DMS53 (cell line): ENCODE results near the gene ISX.

Source experiments
- DNase-seq: peaks from one replicate; lab custom pipeline; 2025; lab: John Stamatoyannopoulos, UW

The ISX gene

GRCh38 chr22:35113341-35113740, 47.4 kb downstream of the ISX start:
- DNase-seq: no peak

GRCh38 chr22:35114131-35114980, 48.4 kb downstream of the ISX start:
- DNase-seq: no peak

DNA sequence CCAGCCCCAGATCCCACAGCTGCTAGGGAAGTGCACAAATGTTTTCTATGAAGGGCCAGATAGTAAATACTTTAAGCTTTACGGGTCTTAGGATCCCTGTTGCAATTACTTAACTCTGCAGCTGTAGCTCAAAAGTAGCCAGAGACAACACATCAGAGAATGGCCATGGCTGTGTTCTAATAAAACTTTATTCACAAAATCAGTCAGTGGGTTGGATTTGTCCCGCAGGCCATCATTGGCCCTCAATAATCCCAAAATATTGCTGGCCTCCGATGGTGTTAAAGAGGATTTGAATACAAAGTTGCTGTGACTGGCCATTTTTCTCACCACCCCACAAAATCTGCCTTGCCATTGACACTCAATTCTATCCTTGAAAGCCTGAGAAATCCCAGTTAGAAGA, 49.6 kb downstream of the ISX start:
- DNase-seq: no peak

DNA sequence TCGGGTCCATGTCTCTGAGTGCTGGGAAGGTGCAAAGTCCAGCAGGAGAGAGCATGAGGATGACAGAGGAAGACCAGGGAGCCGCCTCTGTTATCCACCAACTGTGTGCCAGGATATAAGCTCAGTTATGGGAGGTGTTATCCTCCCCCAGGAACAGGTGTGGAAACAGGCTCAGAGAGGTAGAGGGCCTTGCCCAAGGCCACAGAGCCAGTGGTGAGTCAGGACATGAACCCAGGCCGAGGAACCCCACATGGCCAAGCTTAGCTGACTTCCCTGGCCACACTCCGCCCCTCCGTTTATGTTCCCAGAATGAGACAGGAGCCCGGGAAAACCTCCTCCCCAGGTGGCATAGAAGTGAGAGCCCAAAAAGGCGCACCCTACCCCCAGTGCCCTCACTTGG, 50.3 kb downstream of the ISX start:
- DNase-seq: no peak

GRCh38 chr22:35116817-35117216, 50.9 kb downstream of the ISX start:
- no peak for DNase-seq

- DNase-seq: no peak
Measured at GRCh38 chr22:35119494-35119893, 53.5 kb downstream of the ISX start.

- DNase-seq: no peak
Measured at GRCh38 chr22:35124691-35125219, 58.8 kb downstream of the ISX start.

DNA sequence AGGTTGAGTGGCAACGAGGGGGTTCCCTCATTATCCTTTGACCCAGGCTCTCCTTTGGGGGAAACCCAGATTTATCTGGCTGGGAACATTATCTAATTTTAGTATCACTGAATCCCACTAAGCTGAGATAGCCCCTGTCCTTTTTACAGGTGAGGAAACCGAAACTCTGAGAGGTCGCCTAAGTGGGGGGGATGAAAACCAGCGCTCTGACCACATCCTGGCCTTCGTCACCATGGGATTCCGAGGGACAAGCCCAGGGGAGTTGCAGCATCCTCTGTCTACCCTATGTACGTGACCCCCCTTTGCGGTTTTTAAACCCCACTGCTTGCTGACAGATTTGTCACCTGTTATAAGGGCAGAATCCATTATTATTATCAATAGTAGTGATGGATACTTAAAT, 61.0 kb downstream of the ISX start:
- no peak for DNase-seq

GRCh38 chr22:35128637-35129036, 62.7 kb downstream of the ISX start:
- no peak for DNase-seq

- DNase-seq: no peak
Measured at GRCh38 chr22:35131525-35132000, 65.6 kb downstream of the ISX start.

GRCh38 chr22:35132568-35132967, 66.6 kb downstream of the ISX start:
- DNase-seq: no peak

DNA sequence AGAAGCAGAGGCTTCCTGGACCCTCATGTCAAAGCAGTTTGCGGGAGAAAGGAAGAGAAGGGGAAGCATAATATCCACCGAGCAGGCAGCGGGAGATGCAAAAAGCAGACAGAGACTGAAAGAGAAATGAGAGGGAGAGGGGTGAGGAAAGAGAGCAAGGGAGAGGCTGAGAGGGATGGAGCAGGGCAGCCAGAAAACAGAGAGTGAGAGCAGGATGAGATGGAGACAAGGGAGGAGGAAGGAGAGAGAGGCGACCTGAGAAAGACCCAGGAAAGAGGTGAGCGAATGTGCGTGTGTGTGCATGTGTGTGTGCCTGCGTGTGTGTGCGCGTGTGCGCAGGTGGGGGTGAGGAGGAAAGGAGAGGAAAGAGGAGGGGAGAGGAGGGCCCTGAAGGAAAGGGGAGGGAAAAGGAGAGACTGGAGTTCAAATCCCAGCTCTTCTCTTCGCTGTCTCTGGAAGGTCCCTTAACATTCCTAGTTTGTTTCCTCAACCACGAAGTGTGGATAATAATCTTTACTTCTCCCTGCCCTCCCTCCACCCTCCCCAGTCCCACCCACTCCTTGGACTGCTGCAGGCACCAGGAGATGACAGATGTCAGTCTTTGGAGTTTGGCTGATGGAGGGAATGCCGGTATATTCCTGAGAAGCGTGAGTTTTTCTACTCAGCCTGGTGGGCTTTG, 67.9 kb downstream of the ISX start:
- no peak for DNase-seq

GRCh38 chr22:35134637-35135036, 68.7 kb downstream of the ISX start:
- DNase-seq: no peak

DNA sequence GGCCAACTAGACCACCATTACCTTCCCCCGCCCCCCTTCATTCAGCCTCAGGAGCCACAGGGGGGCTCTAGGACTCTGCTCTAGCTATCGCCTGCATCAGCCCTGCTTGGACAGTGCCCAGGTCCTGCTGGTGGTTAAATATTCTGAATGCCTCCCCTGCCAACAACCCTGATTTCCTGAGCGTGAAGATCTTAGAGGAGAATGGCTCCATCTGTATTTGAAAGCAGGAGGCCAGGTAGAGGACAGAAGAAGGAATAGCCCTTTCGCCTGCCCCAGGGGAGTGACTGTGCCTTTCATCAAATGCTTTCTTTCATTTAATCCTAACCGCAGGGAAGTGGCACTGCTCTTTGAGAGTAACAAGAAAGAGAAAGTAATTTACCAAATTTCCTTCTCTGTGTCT, 69.2 kb downstream of the ISX start:
- no peak for DNase-seq
